ENCODE data around the gene CD300LG.
"Not testable (repeated sequence)": the region's sequence is repeated elsewhere in the genome, so short reads cannot be mapped to it uniquely, and the experiment has no call there.

CD300LG gene

GRCh38 chr17:43860927-43861622 lies 14.1 kb downstream of the CD300LG start:
- no peak for DNase-seq (ENCODE audit: extremely low read depth, low read depth)
- TF ChIP-seq CTCF (IDR thresholded peaks at IDR 0.05; ENCODE audit: low read depth, low read length), result no peak

GRCh38 chr17:43861960-43862359 lies 15.0 kb downstream of the CD300LG start:
- no peak for TF ChIP-seq CTCF (IDR thresholded peaks at IDR 0.05; ENCODE audit: low read depth, low read length)
- DNase-seq (ENCODE audit: extremely low read depth, low read depth), result no peak

- DNase-seq (ENCODE audit: extremely low read depth, low read depth), result no peak
- no peak for TF ChIP-seq CTCF (IDR thresholded peaks at IDR 0.05; ENCODE audit: low read depth, low read length)
Observed at GRCh38 chr17:43864161-43864984, 17.4 kb downstream of the CD300LG start.

GRCh38 chr17:43868226-43868994 lies 21.4 kb downstream of the CD300LG start:
- no peak for TF ChIP-seq CTCF (IDR thresholded peaks at IDR 0.05; ENCODE audit: low read depth, low read length)
- no peak for DNase-seq (ENCODE audit: extremely low read depth, low read depth)

GRCh38 chr17:43869031-43869430 lies 22.1 kb downstream of the CD300LG start:
- not testable (repeated sequence) for DNase-seq (ENCODE audit: extremely low read depth, low read depth)

- TF ChIP-seq CTCF (IDR thresholded peaks at IDR 0.05; ENCODE audit: low read depth, low read length), result no peak
- DNase-seq (ENCODE audit: extremely low read depth, low read depth), result no peak
Observed at GRCh38 chr17:43871946-43872690, 25.1 kb downstream of the CD300LG start.

- TF ChIP-seq CTCF (IDR thresholded peaks at IDR 0.05; ENCODE audit: low read depth, low read length), result no peak
- no peak for DNase-seq (ENCODE audit: extremely low read depth, low read depth)
Observed at GRCh38 chr17:43873091-43873490, 26.1 kb downstream of the CD300LG start.
